ENCODE results near the gene DCDC2C.

The DCDC2C gene

GRCh38 chr2:3705782-3706181 is 2.4 kb downstream of the DCDC2C start:
- H3K23ac ChIP-seq (ENCODE audit: low read length in 2 of 2) = no peak overlapping the region
- no peak overlapping the region for H3K4ac ChIP-seq (ENCODE audit: low read depth in 1 of 2, low read length in 2 of 2)
- peaks cover 6% of the 10 kb centered on the region for H3K4me1 ChIP-seq (ENCODE audit: control insufficient read depth, insufficient read depth, low read depth, low read length)
- H3K27ac ChIP-seq (ENCODE audit: low read length, poor library complexity, severe bottlenecking) = no peak overlapping the region
- no peak overlapping the region for H4K91ac ChIP-seq (ENCODE audit: low read length)
- no peak overlapping the region for H3K4me3 ChIP-seq (ENCODE audit: insufficient read depth in 1 of 2, low read depth in 1 of 2, low read length in 2 of 2)
- H4K8ac ChIP-seq (ENCODE audit: low read length) = no peak overlapping the region
- no peak overlapping the region for H3K4me2 ChIP-seq (ENCODE audit: low read length, poor library complexity, severe bottlenecking)
- no peak overlapping the region for H3K18ac ChIP-seq (ENCODE audit: low read depth in 1 of 2, low read length in 2 of 2)
- H3K79me1 ChIP-seq (replicated peaks; ENCODE audit: low read length, poor library complexity, severe bottlenecking) = no peaks in the 10 kb centered on the region
- H3K36me3 ChIP-seq (ENCODE audit: control insufficient read depth in 1 of 2, insufficient read depth in 2 of 2, low read depth in 1 of 2, low read length in 2 of 2) = peaks cover 0 to 3% of the 10 kb centered on the region in 2 experiments
- no peak overlapping the region for H3K14ac ChIP-seq (ENCODE audit: low read length in 2 of 2)
- no peak overlapping the region for H2AK5ac ChIP-seq (ENCODE audit: low read length, severe bottlenecking)
- no peak for DNase-seq
- no peak overlapping the region for H2BK12ac ChIP-seq (ENCODE audit: low read length in 2 of 2)
- no peak overlapping the region for H2BK120ac ChIP-seq (ENCODE audit: low read depth, low read length)
- no peaks in the 10 kb centered on the region for H3K9me3 ChIP-seq (ENCODE audit: control insufficient read depth, low read length)
- peaks cover 12 to 43% of the 10 kb centered on the region in 2 experiments for H3K27me3 ChIP-seq (ENCODE audit: control insufficient read depth in 1 of 2, insufficient read depth in 1 of 2, low read length in 2 of 2)
- no peak overlapping the region for H2AFZ ChIP-seq (ENCODE audit: low read depth, low read length)
- H3K9ac ChIP-seq (ENCODE audit: low read length) = no peak overlapping the region
- H2BK5ac ChIP-seq (ENCODE audit: low read depth, low read length, poor library complexity, severe bottlenecking) = no peak overlapping the region
- no peak overlapping the region for H2BK15ac ChIP-seq (ENCODE audit: low read depth, poor library complexity, severe bottlenecking)
- 38% methylated on average over 2 of the region's 2 CpGs for WGBS

GRCh38 chr2:3706892-3707291 is 3.5 kb downstream of the DCDC2C start:
- Histone ChIP-seq H3K14ac (ENCODE audit: low read length in 2 of 2) (no peak overlapping the region), H4K8ac (ENCODE audit: low read length) (no peak overlapping the region), H3K4me2 (ENCODE audit: low read length, poor library complexity, severe bottlenecking) (no peak overlapping the region), H4K91ac (ENCODE audit: low read length) (no peak overlapping the region), H3K79me1 (replicated peaks; ENCODE audit: low read length, poor library complexity, severe bottlenecking) (no peaks in the 10 kb centered on the region), H2BK5ac (ENCODE audit: low read depth, low read length, poor library complexity, severe bottlenecking) (no peak overlapping the region), H2BK12ac (ENCODE audit: low read length in 2 of 2) (no peak overlapping the region), H2BK15ac (ENCODE audit: low read depth, poor library complexity, severe bottlenecking) (no peak overlapping the region), H3K18ac (ENCODE audit: low read depth in 1 of 2, low read length in 2 of 2) (no peak overlapping the region), H3K27ac (ENCODE audit: low read length, poor library complexity, severe bottlenecking) (no peak overlapping the region), H3K4ac (ENCODE audit: low read depth in 1 of 2, low read length in 2 of 2) (no peak overlapping the region), H2AFZ (ENCODE audit: low read depth, low read length) (no peak overlapping the region), H3K9me3 (ENCODE audit: control insufficient read depth, low read length) (no peaks in the 10 kb centered on the region), H3K4me3 (ENCODE audit: insufficient read depth in 1 of 2, low read depth in 1 of 2, low read length in 2 of 2) (no peak overlapping the region), H3K9ac (ENCODE audit: low read length) (no peak overlapping the region), H3K27me3 (ENCODE audit: control insufficient read depth in 1 of 2, insufficient read depth in 1 of 2, low read length in 2 of 2) (peaks cover 12 to 34% of the 10 kb centered on the region in 2 experiments), H2AK5ac (ENCODE audit: low read length, severe bottlenecking) (no peak overlapping the region), H3K23ac (ENCODE audit: low read length in 2 of 2) (no peak overlapping the region), H3K4me1 (ENCODE audit: control insufficient read depth, insufficient read depth, low read depth, low read length) (peaks cover 6% of the 10 kb centered on the region), H2BK120ac (ENCODE audit: low read depth, low read length) (no peak overlapping the region), H3K36me3 (ENCODE audit: control insufficient read depth in 1 of 2, insufficient read depth in 2 of 2, low read depth in 1 of 2, low read length in 2 of 2) (peaks cover 0 to 3% of the 10 kb centered on the region in 2 experiments)
- DNase-seq = no peak
- no CpG with 5 or more reads among the region's 5 CpGs for WGBS

GRCh38 chr2:3708576-3708975 is 5.2 kb downstream of the DCDC2C start:
- Histone ChIP-seq H3K79me1 (replicated peaks; ENCODE audit: low read length, poor library complexity, severe bottlenecking) (no peaks in the 10 kb centered on the region), H4K91ac (ENCODE audit: low read length) (no peak overlapping the region), H2AK5ac (ENCODE audit: low read length, severe bottlenecking) (no peak overlapping the region), H2AFZ (ENCODE audit: low read depth, low read length) (no peak overlapping the region), H3K4ac (ENCODE audit: low read depth in 1 of 2, low read length in 2 of 2) (no peak overlapping the region), H3K9me3 (ENCODE audit: control insufficient read depth, low read length) (no peaks in the 10 kb centered on the region), H3K27me3 (ENCODE audit: control insufficient read depth in 1 of 2, insufficient read depth in 1 of 2, low read length in 2 of 2) (peaks cover 0 to 22% of the 10 kb centered on the region in 2 experiments), H3K9ac (ENCODE audit: low read length) (no peak overlapping the region), H3K4me3 (ENCODE audit: insufficient read depth in 1 of 2, low read depth in 1 of 2, low read length in 2 of 2) (no peak overlapping the region), H2BK120ac (ENCODE audit: low read depth, low read length) (no peak overlapping the region), H2BK15ac (ENCODE audit: low read depth, poor library complexity, severe bottlenecking) (no peak overlapping the region), H2BK12ac (ENCODE audit: low read length in 2 of 2) (no peak overlapping the region), H3K36me3 (ENCODE audit: control insufficient read depth in 1 of 2, insufficient read depth in 2 of 2, low read depth in 1 of 2, low read length in 2 of 2) (peaks cover 0 to 3% of the 10 kb centered on the region in 2 experiments), H3K18ac (ENCODE audit: low read depth in 1 of 2, low read length in 2 of 2) (no peak overlapping the region), H3K27ac (ENCODE audit: low read length, poor library complexity, severe bottlenecking) (no peak overlapping the region), H3K4me2 (ENCODE audit: low read length, poor library complexity, severe bottlenecking) (no peak overlapping the region), H4K8ac (ENCODE audit: low read length) (no peak overlapping the region), H3K23ac (ENCODE audit: low read length in 2 of 2) (no peak overlapping the region), H2BK5ac (ENCODE audit: low read depth, low read length, poor library complexity, severe bottlenecking) (no peak overlapping the region), H3K14ac (ENCODE audit: low read length in 2 of 2) (no peak overlapping the region), H3K4me1 (ENCODE audit: control insufficient read depth, insufficient read depth, low read depth, low read length) (peaks cover 2% of the 10 kb centered on the region)
- WGBS = 89% methylated on average over 4 of the region's 4 CpGs
- DNase-seq = no peak

- no peak for DNase-seq
- Histone ChIP-seq H2AFZ (ENCODE audit: low read depth, low read length) (no peak overlapping the region), H4K91ac (ENCODE audit: low read length) (no peak overlapping the region), H3K18ac (ENCODE audit: low read depth in 1 of 2, low read length in 2 of 2) (no peak overlapping the region), H3K4ac (ENCODE audit: low read depth in 1 of 2, low read length in 2 of 2) (no peak overlapping the region), H3K79me1 (replicated peaks; ENCODE audit: low read length, poor library complexity, severe bottlenecking) (no peaks in the 10 kb centered on the region), H2BK5ac (ENCODE audit: low read depth, low read length, poor library complexity, severe bottlenecking) (no peak overlapping the region), H4K8ac (ENCODE audit: low read length) (no peak overlapping the region), H3K4me1 (ENCODE audit: control insufficient read depth, insufficient read depth, low read depth, low read length) (no peaks in the 10 kb centered on the region), H3K27me3 (ENCODE audit: control insufficient read depth in 1 of 2, insufficient read depth in 1 of 2, low read length in 2 of 2) (peaks cover 0 to 18% of the 10 kb centered on the region in 2 experiments), H3K27ac (ENCODE audit: low read length, poor library complexity, severe bottlenecking) (no peak overlapping the region), H3K14ac (ENCODE audit: low read length in 2 of 2) (no peak overlapping the region), H2AK5ac (ENCODE audit: low read length, severe bottlenecking) (no peak overlapping the region), H3K9me3 (ENCODE audit: control insufficient read depth, low read length) (no peaks in the 10 kb centered on the region), H2BK15ac (ENCODE audit: low read depth, poor library complexity, severe bottlenecking) (no peak overlapping the region), H2BK120ac (ENCODE audit: low read depth, low read length) (no peak overlapping the region), H3K4me3 (ENCODE audit: insufficient read depth in 1 of 2, low read depth in 1 of 2, low read length in 2 of 2) (no peak overlapping the region), H3K36me3 (ENCODE audit: control insufficient read depth in 1 of 2, insufficient read depth in 2 of 2, low read depth in 1 of 2, low read length in 2 of 2) (no peaks in the 10 kb centered on the region), H3K23ac (ENCODE audit: low read length in 2 of 2) (no peak overlapping the region), H3K9ac (ENCODE audit: low read length) (no peak overlapping the region), H3K4me2 (ENCODE audit: low read length, poor library complexity, severe bottlenecking) (no peak overlapping the region), H2BK12ac (ENCODE audit: low read length in 2 of 2) (no peak overlapping the region)
- WGBS = 91% methylated on average over 3 of the region's 6 CpGs
These were observed 5.8 kb downstream of the DCDC2C start for GRCh38 chr2:3709225-3709624.

All from mesenchymal stem cell (in vitro differentiated cells and primary cell).